GM23338 (cell line): Measurements from ENCODE around the gene GSTT2B. TPM values are rescaled to one million over a fixed set of nuclear protein-coding genes. Genes with fewer than 3 reads are reported as not detected.

Source experiments
- ATAC-seq: fragments of 200-7000 bp; cut with Tn5 transposase; 3 replicates; pipeline ENCODE4 v1.9.1; 2020
- DNase-seq: peaks from one replicate; pipeline ENCODE4 v3.0.0-alpha.2; 2015; ENCODE audit warnings: low spot score
- H2AFZ ChIP-seq: fragments of 200-600 bp; sonication (generic); 2 replicates; pipeline ENCODE4 v1.8.0; 2016; ENCODE audit warnings: antibody characterized with exemption, mild to moderate bottlenecking, moderate library complexity
- H3F3A ChIP-seq: fragments of 200-600 bp; sonication (generic); replicated peaks from 2 replicates; pipeline ENCODE4 v1.8.0; 2017; ENCODE audit warnings: antibody characterized with exemption, mixed run types, low read depth
- H3K27ac ChIP-seq: fragments of 200-600 bp; sonication (generic); 2 replicates; pipeline ENCODE4 v1.6.1; 2016; ENCODE audit warnings: low read depth
- H3K27me3 ChIP-seq: fragments of 200-600 bp; sonication (generic); 2 replicates; pipeline ENCODE4 v1.8.0; 2016; ENCODE audit warnings: mild to moderate bottlenecking, mixed run types, moderate library complexity; ENCODE audit not compliant: insufficient read depth
- H3K36me3 ChIP-seq: fragments of 200-600 bp; sonication (generic); 2 replicates; pipeline ENCODE4 v1.8.0; 2016; ENCODE audit warnings: mild to moderate bottlenecking; ENCODE audit not compliant: insufficient read depth
- H3K4me1 ChIP-seq: fragments of 200-600 bp; sonication (generic); 2 replicates; pipeline ENCODE4 v1.8.0; 2016; ENCODE audit warnings: mild to moderate bottlenecking, moderate library complexity; ENCODE audit not compliant: insufficient read depth
- H3K4me2 ChIP-seq: fragments of 200-600 bp; sonication (generic); 2 replicates; pipeline ENCODE4 v1.7.1; 2017; ENCODE audit warnings: mixed run types
- H3K4me3 ChIP-seq: fragments of 200-600 bp; sonication (generic); 2 replicates; pipeline ENCODE4 v1.6.1; 2016; ENCODE audit warnings: mixed run types
- H3K79me2 ChIP-seq: fragments of 200-600 bp; sonication (generic); replicated peaks from 2 replicates; pipeline ENCODE4 v1.8.0; 2017; ENCODE audit warnings: mild to moderate bottlenecking; ENCODE audit not compliant: insufficient read depth
- H3K9me2 ChIP-seq: fragments of 200-600 bp; sonication (generic); 2 replicates; pipeline ENCODE4 v1.8.0; 2017; ENCODE audit not compliant: insufficient read depth
- H4K20me1 ChIP-seq: fragments of 200-600 bp; sonication (generic); replicated peaks from 2 replicates; pipeline ENCODE4 v1.8.0; 2017; ENCODE audit warnings: mild to moderate bottlenecking; ENCODE audit not compliant: insufficient read depth
- H3K27ac Mint-ChIP-seq: 2 replicates; pipeline ENCODE4 v1.8.0; 2020; ENCODE audit warnings: inconsistent platforms, mild to moderate bottlenecking, moderate library complexity, mixed read lengths
- H3K27me3 Mint-ChIP-seq: 3 replicates; pipeline ENCODE4 v1.8.0; 2022; ENCODE audit warnings: low read depth, mild to moderate bottlenecking, moderate library complexity, mixed read lengths, inconsistent platforms; ENCODE audit not compliant: insufficient read depth, poor library complexity
- H3K36me3 Mint-ChIP-seq: 3 replicates; pipeline ENCODE4 v1.8.0; 2021; ENCODE audit warnings: low read depth, mild to moderate bottlenecking, inconsistent platforms, moderate library complexity, mixed read lengths
- H3K4me1 Mint-ChIP-seq: 3 replicates; pipeline ENCODE4 v1.8.0; 2020; ENCODE audit warnings: mild to moderate bottlenecking, inconsistent platforms, mixed read lengths
- H3K4me3 Mint-ChIP-seq: 3 replicates; pipeline ENCODE4 v1.8.0; 2021; ENCODE audit warnings: moderate library complexity, mild to moderate bottlenecking, inconsistent platforms, mixed read lengths
- H3K9me3 Mint-ChIP-seq: 3 replicates; pipeline ENCODE4 v1.8.0; 2020; ENCODE audit warnings: moderate library complexity, mild to moderate bottlenecking, inconsistent platforms, mixed read lengths
- CTCF ChIP-seq, 2 experiments: fragments of 200-600 bp in 1 of 2; sonication (generic) in 1 of 2; conservative IDR thresholded peaks; 2 replicates each; pipeline versions ENCODE4 v1.5.1 to v1.6.1; 2016 to 2017; ENCODE audit warnings: antibody characterized with exemption in 2 of 2, low read depth in 2 of 2, mild to moderate bottlenecking in 2 of 2, moderate library complexity in 1 of 2
- POLR2AphosphoS5 ChIP-seq: IDR thresholded peaks from 2 replicates; pipeline ENCODE4 v1.6.1; 2016; ENCODE audit warnings: antibody characterized with exemption, low read depth
- ZNF331 ChIP-seq: fragments of 250-450 bp; sonication (Bioruptor Pico); IDR thresholded peaks from 2 replicates; pipeline ENCODE4 v1.5.0; 2020; ENCODE audit warnings: low read depth, mild to moderate bottlenecking, moderate library complexity
- polyA plus RNA-seq: library from polyadenylated mRNA; unstranded; fragments of >200 nt; fragmentation: Nextera tagmentation; extraction: Ambion mirVana; gene quantifications from 2 replicates; pipeline ENCODE4 v1.2.1, GENCODE V29; 2016
- total RNA-seq: library from RNA; depleted of rRNA; stranded (reverse); fragments of >200 nt; shearing (Covaris generic); gene quantifications from 2 replicates; pipeline ENCODE4 v1.2.3, GENCODE V29; 2014
- TF ChIP-seq, protein P1 (sequence below): fragments of 250-450 bp; sonication (Bioruptor Pico); IDR thresholded peaks from 2 replicates; pipeline ENCODE4 v1.5.0; 2020; ENCODE audit warnings: mild to moderate bottlenecking, moderate library complexity

The GSTT2B gene
- total and polyA plus RNA-seq, 2 experiments from 2014 or later = 5.7 to 17.2 TPM

- H3F3A ChIP-seq = peaks cover 6% of the 10 kb centered on the region; the same call in 1 of the 2 replicates
- H3K4me2 ChIP-seq = peak overlapping the region; percentile 42; the same call in 1 of the 2 replicates
- 0 out of 2 replicates have a peak overlapping the region, but pooled peaks have one; percentile 12 for H3K27ac ChIP-seq
- Mint-ChIP-seq H3K4me1 (peaks cover 38% of the 10 kb centered on the region), H3K27me3 (peaks cover 13% of the 10 kb centered on the region), H3K4me3 (no peak overlapping the region), H3K9me3 (peaks cover 23% of the 10 kb centered on the region), H3K36me3 (peaks cover 7% of the 10 kb centered on the region; the same call in 2 of the 3 replicates), H3K27ac (no peak overlapping the region)
- ATAC-seq (no peak), DNase-seq (no peak)
- no peaks in the 10 kb centered on the region for H3K79me2 ChIP-seq
- H3K27me3 ChIP-seq = no peaks in the 10 kb centered on the region
- H3K9me2 ChIP-seq = peaks cover 4% of the 10 kb centered on the region; the same call in 1 of the 2 replicates
- H3K4me1 ChIP-seq = peaks cover 41% of the 10 kb centered on the region
- no peaks in the 10 kb centered on the region; the same call in 1 of the 2 replicates for H3K36me3 ChIP-seq
- H2AFZ ChIP-seq = no peak overlapping the region
- no peak for TF ChIP-seq ZNF331
- TF ChIP-seq CTCF (conservative IDR thresholded peaks at IDR 0.05; ENCODE audit: low read depth in 2 of 2) = no peak
- TF ChIP-seq, protein P1, sequence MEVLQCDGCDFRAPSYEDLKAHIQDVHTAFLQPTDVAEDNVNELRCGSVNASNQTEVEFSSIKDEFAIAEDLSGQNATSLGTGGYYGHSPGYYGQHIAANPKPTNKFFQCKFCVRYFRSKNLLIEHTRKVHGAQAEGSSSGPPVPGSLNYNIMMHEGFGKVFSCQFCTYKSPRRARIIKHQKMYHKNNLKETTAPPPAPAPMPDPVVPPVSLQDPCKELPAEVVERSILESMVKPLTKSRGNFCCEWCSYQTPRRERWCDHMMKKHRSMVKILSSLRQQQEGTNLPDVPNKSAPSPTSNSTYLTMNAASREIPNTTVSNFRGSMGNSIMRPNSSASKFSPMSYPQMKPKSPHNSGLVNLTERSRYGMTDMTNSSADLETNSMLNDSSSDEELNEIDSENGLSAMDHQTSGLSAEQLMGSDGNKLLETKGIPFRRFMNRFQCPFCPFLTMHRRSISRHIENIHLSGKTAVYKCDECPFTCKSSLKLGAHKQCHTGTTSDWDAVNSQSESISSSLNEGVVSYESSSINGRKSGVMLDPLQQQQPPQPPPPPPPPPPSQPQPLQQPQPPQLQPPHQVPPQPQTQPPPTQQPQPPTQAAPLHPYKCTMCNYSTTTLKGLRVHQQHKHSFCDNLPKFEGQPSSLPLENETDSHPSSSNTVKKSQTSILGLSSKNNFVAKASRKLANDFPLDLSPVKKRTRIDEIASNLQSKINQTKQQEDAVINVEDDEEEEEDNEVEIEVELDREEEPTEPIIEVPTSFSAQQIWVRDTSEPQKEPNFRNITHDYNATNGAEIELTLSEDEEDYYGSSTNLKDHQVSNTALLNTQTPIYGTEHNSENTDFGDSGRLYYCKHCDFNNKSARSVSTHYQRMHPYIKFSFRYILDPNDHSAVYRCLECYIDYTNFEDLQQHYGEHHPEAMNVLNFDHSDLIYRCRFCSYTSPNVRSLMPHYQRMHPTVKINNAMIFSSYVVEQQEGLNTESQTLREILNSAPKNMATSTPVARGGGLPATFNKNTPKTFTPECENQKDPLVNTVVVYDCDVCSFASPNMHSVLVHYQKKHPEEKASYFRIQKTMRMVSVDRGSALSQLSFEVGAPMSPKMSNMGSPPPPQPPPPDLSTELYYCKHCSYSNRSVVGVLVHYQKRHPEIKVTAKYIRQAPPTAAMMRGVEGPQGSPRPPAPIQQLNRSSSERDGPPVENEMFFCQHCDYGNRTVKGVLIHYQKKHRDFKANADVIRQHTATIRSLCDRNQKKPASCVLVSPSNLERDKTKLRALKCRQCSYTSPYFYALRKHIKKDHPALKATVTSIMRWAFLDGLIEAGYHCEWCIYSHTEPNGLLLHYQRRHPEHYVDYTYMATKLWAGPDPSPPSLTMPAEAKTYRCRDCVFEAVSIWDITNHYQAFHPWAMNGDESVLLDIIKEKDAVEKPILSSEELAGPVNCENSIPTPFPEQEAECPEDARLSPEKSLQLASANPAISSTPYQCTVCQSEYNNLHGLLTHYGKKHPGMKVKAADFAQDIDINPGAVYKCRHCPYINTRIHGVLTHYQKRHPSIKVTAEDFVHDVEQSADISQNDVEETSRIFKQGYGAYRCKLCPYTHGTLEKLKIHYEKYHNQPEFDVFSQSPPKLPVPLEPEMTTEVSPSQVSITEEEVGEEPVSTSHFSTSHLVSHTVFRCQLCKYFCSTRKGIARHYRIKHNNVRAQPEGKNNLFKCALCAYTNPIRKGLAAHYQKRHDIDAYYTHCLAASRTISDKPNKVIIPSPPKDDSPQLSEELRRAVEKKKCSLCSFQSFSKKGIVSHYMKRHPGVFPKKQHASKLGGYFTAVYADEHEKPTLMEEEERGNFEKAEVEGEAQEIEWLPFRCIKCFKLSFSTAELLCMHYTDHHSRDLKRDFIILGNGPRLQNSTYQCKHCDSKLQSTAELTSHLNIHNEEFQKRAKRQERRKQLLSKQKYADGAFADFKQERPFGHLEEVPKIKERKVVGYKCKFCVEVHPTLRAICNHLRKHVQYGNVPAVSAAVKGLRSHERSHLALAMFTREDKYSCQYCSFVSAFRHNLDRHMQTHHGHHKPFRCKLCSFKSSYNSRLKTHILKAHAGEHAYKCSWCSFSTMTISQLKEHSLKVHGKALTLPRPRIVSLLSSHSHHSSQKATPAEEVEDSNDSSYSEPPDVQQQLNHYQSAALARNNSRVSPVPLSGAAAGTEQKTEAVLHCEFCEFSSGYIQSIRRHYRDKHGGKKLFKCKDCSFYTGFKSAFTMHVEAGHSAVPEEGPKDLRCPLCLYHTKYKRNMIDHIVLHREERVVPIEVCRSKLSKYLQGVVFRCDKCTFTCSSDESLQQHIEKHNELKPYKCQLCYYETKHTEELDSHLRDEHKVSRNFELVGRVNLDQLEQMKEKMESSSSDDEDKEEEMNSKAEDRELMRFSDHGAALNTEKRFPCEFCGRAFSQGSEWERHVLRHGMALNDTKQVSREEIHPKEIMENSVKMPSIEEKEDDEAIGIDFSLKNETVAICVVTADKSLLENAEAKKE (CRISPR knock-in tag) = no peak
- TF ChIP-seq POLR2AphosphoS5 = no peak
- no peak overlapping the region for H3K4me3 ChIP-seq
- H4K20me1 ChIP-seq = no peaks in the 10 kb centered on the region
These were observed 51.6 kb downstream of the GSTT2B start for GRCh38 chr22:23909296-23909898.
